Endothelial cell of umbilical vein (primary cell): ENCODE measurements around the gene MITF. TPM values are rescaled to one million over a fixed set of nuclear protein-coding genes. Genes with fewer than 3 reads are reported as not detected.

ENCODE experiments used
- BruUV-seq: library from RNA; stranded (reverse); fragments of 400-500 nt; replicated peaks from 2 replicates; lab custom pipeline; 2021; lab: Mats Ljungman, UMichigan
- CTCF ChIA-PET: fragments of 300-600, 350-600 bp; sonication (Branson Sonifier 250); formaldehyde crosslinking; loops from one replicate; lab custom pipeline; 2021; ENCODE audit warnings: antibody characterized with exemption, inconsistent platforms; lab: Charles Lee
- POLR2A ChIA-PET: fragments of 300-600, 350-600 bp; sonication (Branson Sonifier 250); formaldehyde crosslinking; loops from one replicate; lab custom pipeline; 2021; ENCODE audit warnings: antibody characterized with exemption, inconsistent platforms; lab: Charles Lee
- DNase-seq: peaks from one replicate; pipeline ENCODE4 v3.0.0-alpha.2; 2011; ENCODE audit warnings: low read depth, low spot score
- FAIRE-seq: peaks from 2 replicates; lab custom pipeline; 2011; peaks lifted over from hg19 to GRCh38; lab: Jason Lieb, UNC
- H2AFZ ChIP-seq: 2 replicates; pipeline ENCODE4 v1.6.0; 2012; ENCODE audit warnings: low read depth, low read length, control low read depth, inconsistent platforms
- H3K27ac ChIP-seq: 2 replicates; pipeline ENCODE4 v1.5.1; 2011; ENCODE audit warnings: low read depth, mild to moderate bottlenecking, control low read depth, low read length, moderate library complexity; ENCODE audit not compliant: insufficient read depth
- H3K27me3 ChIP-seq, 2 experiments: 2 replicates each; pipeline versions ENCODE4 v1.6.0 to v1.6.1; 2011; ENCODE audit warnings: low read length in 2 of 2, mixed read lengths in 1 of 2; ENCODE audit not compliant: control insufficient read depth in 2 of 2, insufficient read depth in 2 of 2
- H3K36me3 ChIP-seq, 2 experiments: 2 replicates in 1 of 2; 3 replicates in 1 of 2; pipeline ENCODE4 v1.5.1; 2011; ENCODE audit warnings: low read length in 2 of 2, mild to moderate bottlenecking in 1 of 2, moderate library complexity in 1 of 2; ENCODE audit not compliant: control insufficient read depth in 2 of 2, insufficient read depth in 2 of 2; ENCODE audit errors: extremely low read depth in 1 of 2
- H3K4me1 ChIP-seq: 3 replicates; pipeline ENCODE4 v1.5.1; 2011; ENCODE audit warnings: mild to moderate bottlenecking, low read length; ENCODE audit not compliant: control insufficient read depth, insufficient read depth; ENCODE audit errors: extremely low read depth
- H3K4me2 ChIP-seq: 2 replicates; pipeline ENCODE4 v1.6.1; 2011; ENCODE audit warnings: low read length, control low read depth, mixed read lengths; ENCODE audit not compliant: insufficient read depth
- H3K4me3 ChIP-seq, 3 experiments: fragments of 200-600 bp in 1 of 3; sonication (generic), shearing (Covaris generic) in 1 of 3; replicated peaks in 1 of 3; 2 replicates each; pipeline ENCODE4 v1.5.1; 2011 to 2016; ENCODE audit warnings: control low read depth in 3 of 3, low read length in 3 of 3, mild to moderate bottlenecking in 2 of 3, inconsistent platforms in 1 of 3, low read depth in 1 of 3, moderate library complexity in 1 of 3; ENCODE audit not compliant: insufficient read depth in 1 of 3
- H3K79me2 ChIP-seq: 2 replicates; pipeline ENCODE4 v1.6.0; 2012; ENCODE audit warnings: low read length, inconsistent platforms; ENCODE audit not compliant: control insufficient read depth, insufficient read depth
- H3K9ac ChIP-seq: replicated peaks from 2 replicates; pipeline ENCODE3; 2011; ENCODE audit warnings: low read length, control low read depth; ENCODE audit not compliant: insufficient read depth; ENCODE audit errors: extremely low read depth
- H3K9me1 ChIP-seq: replicated peaks from 3 replicates; pipeline ENCODE4 v1.6.0; 2011; ENCODE audit warnings: mild to moderate bottlenecking, low read length; ENCODE audit not compliant: control insufficient read depth, insufficient read depth; ENCODE audit errors: extremely low read depth
- H3K9me3 ChIP-seq: replicated peaks from 2 replicates; pipeline ENCODE4 v1.5.1; 2012; ENCODE audit warnings: low read length, inconsistent platforms; ENCODE audit not compliant: control insufficient read depth, insufficient read depth
- H4K20me1 ChIP-seq: replicated peaks from 2 replicates; pipeline ENCODE3; 2011; ENCODE audit warnings: mild to moderate bottlenecking, low read length; ENCODE audit not compliant: control insufficient read depth, insufficient read depth; ENCODE audit errors: extremely low read depth
- EZH2 ChIP-seq: IDR thresholded peaks from 2 replicates; pipeline ENCODE4 v1.6.1; 2012; ENCODE audit warnings: borderline replicate concordance, low read depth, mild to moderate bottlenecking, moderate library complexity, low read length, inconsistent platforms; ENCODE audit not compliant: severe bottlenecking
- FOS ChIP-seq: IDR thresholded peaks from 2 replicates; pipeline ENCODE4 v1.6.1; 2011; ENCODE audit warnings: mild to moderate bottlenecking, low read length, moderate library complexity, borderline replicate concordance; ENCODE audit not compliant: insufficient read depth
- GATA2 ChIP-seq: IDR thresholded peaks from 2 replicates; pipeline ENCODE4 v1.7.0; 2011; ENCODE audit warnings: low read depth, mild to moderate bottlenecking, moderate library complexity, mixed read lengths, low read length; ENCODE audit not compliant: insufficient read length, insufficient read depth
- POLR2AphosphoS5 ChIP-seq: IDR thresholded peaks from 2 replicates; pipeline ENCODE4 v1.6.1; 2012; ENCODE audit warnings: low read depth, mild to moderate bottlenecking, control low read depth, low read length, moderate library complexity; ENCODE audit not compliant: insufficient read depth
- dilution Hi-C: fragments of 300-500 bp; cut with MboI; formaldehyde crosslinking; loops from one replicate; pipeline ENCODE4 v1.15.0; 2019; ENCODE audit warnings: low sequenced_read_pairs; ENCODE audit not compliant: extremely low pct_ligation_motif_present
- intact Hi-C: fragments of 100-400 bp; cut with micrococcal nuclease; formaldehyde crosslinking; loops from one replicate; pipeline ENCODE4 v1.10.0; 2022
- polyA plus RNA-seq, 4 experiments: library from polyadenylated mRNA; depleted of rRNA in 3 of 4; stranded (reverse) in 3 of 4; unstranded in 1 of 4; fragments of >200 nt; gene quantifications; 2 replicates each; pipeline versions ENCODE4 v1.2.1 to v1.2.3, GENCODE V29; 2011 to 2012; ENCODE audit warnings: missing spikeins in 1 of 4
- total RNA-seq: library from RNA; stranded (reverse); gene quantifications from 2 replicates; pipeline ENCODE4 v1.2.3, GENCODE V29; 2021
- TF ChIP-seq, protein P1 (sequence below), 2 donors: IDR thresholded peaks; 1 replicate in 1 of 2; 2 replicates in 1 of 2; pipeline ENCODE4 v1.5.1; 2011; ENCODE audit warnings: low read length in 2 of 2, mild to moderate bottlenecking in 2 of 2, moderate library complexity in 2 of 2, control low read depth in 1 of 2, inconsistent platforms in 1 of 2, low read depth in 1 of 2; ENCODE audit not compliant: insufficient read depth in 1 of 2; ENCODE audit errors: extremely low read depth in 1 of 2
- TF ChIP-seq, protein P2 (sequence below): IDR thresholded peaks from 2 replicates; pipeline ENCODE4 v1.6.1; 2011; ENCODE audit not compliant: insufficient read depth, insufficient read length

Gene MITF
- total and polyA plus RNA-seq, 2 donors (not counting 3 experiments of a cell fraction or from before 2014, with no cell fraction given): 1.6 to 2.5 TPM

DNA sequence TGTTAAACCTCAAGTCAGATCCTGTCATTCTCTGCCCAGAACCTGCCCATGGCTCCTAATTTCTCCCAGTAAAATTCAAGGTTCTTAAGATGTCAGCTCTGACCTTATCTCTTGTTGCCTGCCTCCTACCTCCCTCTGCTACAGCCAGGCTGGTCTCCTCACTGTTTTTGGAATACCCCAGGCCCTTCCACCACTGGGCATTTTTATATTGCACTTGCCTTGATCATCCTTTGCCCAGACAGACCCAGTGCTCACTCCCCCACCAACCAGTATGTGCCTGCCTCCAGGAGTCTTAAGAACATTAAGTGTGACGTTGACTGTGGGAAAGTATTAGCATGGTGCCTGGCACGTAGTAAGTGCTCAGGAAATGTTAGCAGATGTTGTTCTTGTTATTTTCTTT lies 3.1 kb downstream of the MITF start:
- H3K9me1 ChIP-seq: no peaks in the 10 kb centered on the region
- BruUV-seq: no TSS peak
- H4K20me1 ChIP-seq: no peaks in the 10 kb centered on the region
- no peaks in the 10 kb centered on the region for H3K27me3 ChIP-seq
- POLR2A ChIA-PET: no interaction called here
- TF ChIP-seq, protein P1, sequence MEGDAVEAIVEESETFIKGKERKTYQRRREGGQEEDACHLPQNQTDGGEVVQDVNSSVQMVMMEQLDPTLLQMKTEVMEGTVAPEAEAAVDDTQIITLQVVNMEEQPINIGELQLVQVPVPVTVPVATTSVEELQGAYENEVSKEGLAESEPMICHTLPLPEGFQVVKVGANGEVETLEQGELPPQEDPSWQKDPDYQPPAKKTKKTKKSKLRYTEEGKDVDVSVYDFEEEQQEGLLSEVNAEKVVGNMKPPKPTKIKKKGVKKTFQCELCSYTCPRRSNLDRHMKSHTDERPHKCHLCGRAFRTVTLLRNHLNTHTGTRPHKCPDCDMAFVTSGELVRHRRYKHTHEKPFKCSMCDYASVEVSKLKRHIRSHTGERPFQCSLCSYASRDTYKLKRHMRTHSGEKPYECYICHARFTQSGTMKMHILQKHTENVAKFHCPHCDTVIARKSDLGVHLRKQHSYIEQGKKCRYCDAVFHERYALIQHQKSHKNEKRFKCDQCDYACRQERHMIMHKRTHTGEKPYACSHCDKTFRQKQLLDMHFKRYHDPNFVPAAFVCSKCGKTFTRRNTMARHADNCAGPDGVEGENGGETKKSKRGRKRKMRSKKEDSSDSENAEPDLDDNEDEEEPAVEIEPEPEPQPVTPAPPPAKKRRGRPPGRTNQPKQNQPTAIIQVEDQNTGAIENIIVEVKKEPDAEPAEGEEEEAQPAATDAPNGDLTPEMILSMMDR (IDR thresholded peaks at IDR 0.05; ENCODE audit: extremely low read depth in 1 of 2, insufficient read depth in 1 of 2, low read depth in 1 of 2, low read length in 2 of 2): no peak
- TF ChIP-seq, protein P2, sequence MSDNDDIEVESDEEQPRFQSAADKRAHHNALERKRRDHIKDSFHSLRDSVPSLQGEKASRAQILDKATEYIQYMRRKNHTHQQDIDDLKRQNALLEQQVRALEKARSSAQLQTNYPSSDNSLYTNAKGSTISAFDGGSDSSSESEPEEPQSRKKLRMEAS: no peak
- no peak for TF ChIP-seq GATA2
- TF ChIP-seq POLR2AphosphoS5: no peak
- TF ChIP-seq FOS: no peak
- no peak for TF ChIP-seq EZH2
- H3K4me3 ChIP-seq: no peak overlapping the region
- no peaks in the 10 kb centered on the region for H3K36me3 ChIP-seq
- no peak overlapping the region for H3K9ac ChIP-seq
- intact Hi-C loops (no loop called here), dilution Hi-C loops (no loop called here)
- FAIRE-seq (no peak), DNase-seq (no peak)
- H3K4me2 ChIP-seq: no peak overlapping the region
- no peaks in the 10 kb centered on the region for H3K79me2 ChIP-seq
- no peaks in the 10 kb centered on the region for H3K9me3 ChIP-seq
- H3K4me1 ChIP-seq: peaks cover 16% of the 10 kb centered on the region
- CTCF ChIA-PET: no interaction called here
- no peak overlapping the region for H2AFZ ChIP-seq
- H3K27ac ChIP-seq: no peak overlapping the region
